AG08395 (cell line): ENCODE data around the gene NSRP1.
"Not testable (repeated sequence)": the region's sequence is repeated elsewhere in the genome, so short reads cannot be mapped to it uniquely, and the experiment has no call there.

Source experiments
- DNase-seq: peaks from one replicate; pipeline ENCODE4 v3.0.0; 2012; ENCODE audit warnings: mixed read lengths, low spot score

Gene NSRP1, protein sequence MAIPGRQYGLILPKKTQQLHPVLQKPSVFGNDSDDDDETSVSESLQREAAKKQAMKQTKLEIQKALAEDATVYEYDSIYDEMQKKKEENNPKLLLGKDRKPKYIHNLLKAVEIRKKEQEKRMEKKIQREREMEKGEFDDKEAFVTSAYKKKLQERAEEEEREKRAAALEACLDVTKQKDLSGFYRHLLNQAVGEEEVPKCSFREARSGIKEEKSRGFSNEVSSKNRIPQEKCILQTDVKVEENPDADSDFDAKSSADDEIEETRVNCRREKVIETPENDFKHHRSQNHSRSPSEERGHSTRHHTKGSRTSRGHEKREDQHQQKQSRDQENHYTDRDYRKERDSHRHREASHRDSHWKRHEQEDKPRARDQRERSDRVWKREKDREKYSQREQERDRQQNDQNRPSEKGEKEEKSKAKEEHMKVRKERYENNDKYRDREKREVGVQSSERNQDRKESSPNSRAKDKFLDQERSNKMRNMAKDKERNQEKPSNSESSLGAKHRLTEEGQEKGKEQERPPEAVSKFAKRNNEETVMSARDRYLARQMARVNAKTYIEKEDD

GRCh38 chr17:30116661-30117551 lies at the start of gene NSRP1:
TSS of gene NSRP1 (plus strand) at chr17:30116816. CDS start at chr17:30116844, 28 bp downstream.
- DNase-seq: peak; percentile 95

GRCh38 chr17:30068465-30068864 lies 48.2 kb upstream of the NSRP1 start:
- no peak for DNase-seq

GRCh38 chr17:30074254-30074653 lies 42.4 kb upstream of the NSRP1 start:
- no peak for DNase-seq

GRCh38 chr17:30074730-30075129 lies 41.9 kb upstream of the NSRP1 start:
- DNase-seq: no peak

DNA sequence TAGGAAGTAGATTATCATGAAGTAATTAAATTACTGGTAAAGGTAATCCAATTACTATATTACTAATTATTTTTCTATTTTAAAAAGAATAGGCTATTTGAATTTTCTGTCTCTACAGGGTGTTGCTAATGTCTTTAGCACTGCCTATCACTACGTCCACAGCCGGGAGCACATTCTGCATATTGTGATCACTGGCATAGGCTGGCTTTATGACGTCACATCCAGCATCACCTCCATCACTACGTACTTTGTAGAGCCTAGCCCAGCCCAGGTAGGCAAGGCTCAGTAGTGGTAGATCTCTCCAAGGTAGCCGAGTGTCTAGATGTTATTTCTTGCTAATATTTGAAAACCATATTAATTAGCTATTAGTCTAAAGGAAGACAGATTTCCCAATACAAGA lies 33.8 kb upstream of the NSRP1 start:
- DNase-seq: no peak

DNA sequence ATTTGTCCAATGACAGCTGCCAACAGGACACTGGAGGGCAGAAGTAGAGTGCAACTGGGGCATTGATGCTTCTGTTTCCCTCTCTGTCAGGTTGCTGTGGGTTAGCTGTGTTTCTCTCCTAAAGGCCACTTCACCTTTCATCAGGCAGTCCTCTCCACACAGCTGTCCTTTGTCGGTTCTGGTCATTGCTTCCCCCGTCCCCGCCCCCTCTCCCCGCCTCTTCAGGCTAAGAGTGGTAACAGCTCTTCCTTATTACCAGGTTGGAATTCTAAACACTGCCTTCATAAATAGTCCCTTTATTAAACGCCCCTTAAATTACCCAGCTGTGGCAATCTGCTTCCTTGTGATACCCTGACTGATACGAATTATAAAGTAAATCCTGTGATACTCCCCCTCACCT lies 31.8 kb upstream of the NSRP1 start:
- DNase-seq: no peak

DNA sequence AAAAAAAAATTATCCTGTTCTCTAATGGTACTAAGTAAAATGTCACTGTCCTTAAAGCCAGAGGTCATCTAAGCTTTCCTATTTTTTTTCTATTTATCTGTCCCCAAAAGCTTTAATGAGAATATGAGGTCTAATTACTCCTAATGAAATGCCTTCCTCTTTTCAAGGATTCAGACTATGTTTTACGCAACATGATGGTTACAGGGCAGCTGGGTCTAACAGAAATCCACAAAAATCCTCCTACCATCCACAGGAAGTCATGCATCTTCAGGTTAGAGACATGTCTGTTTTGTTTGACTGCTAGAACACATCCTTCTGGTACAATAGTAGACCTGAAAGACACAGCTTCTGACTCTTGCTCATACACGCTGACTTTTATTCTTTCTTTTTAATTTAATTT lies 29.7 kb upstream of the NSRP1 start:
- DNase-seq: no peak

DNA sequence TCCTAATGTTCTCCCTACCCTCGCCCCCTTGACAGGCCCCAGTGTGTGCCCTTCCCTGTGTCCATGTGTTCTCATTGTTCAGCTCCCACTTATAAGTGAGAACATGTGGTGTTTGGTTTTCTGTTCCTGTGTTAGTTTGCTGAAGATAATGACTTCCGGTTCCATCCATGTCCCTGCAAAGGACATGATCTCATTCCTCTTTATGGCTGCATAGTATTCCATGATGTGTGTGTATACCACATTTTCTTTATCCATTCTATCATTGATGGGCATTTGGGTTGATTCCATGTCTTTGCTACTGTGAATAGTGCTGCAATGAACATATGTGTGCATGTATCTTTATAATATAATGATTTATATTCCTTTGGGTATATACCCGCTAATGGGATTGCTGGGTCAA lies 29.2 kb upstream of the NSRP1 start:
- DNase-seq: not testable (repeated sequence)

GRCh38 chr17:30091121-30091670 lies 25.4 kb upstream of the NSRP1 start:
- DNase-seq: no peak

DNA sequence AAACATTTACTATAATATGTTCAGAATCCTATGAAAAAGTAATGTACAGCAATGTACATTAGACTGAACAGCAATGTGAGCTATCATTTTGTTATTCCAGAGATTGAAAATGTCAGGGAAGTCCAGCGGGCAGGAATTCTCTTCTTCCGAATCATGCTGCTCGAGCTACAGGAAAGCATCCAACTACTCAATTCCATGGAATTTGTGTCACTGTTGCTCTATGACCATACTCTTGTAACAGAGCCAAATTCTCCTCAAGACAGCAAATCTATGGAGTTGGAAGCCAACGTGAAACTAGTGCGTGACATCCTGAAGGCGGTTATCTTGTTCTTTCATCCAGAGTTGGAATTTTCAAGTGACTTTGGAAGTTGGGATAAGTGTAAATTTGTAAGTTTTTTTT lies 24.8 kb upstream of the NSRP1 start:
- DNase-seq: peak; percentile 73

GRCh38 chr17:30092886-30093285 lies 23.7 kb upstream of the NSRP1 start:
- no peak for DNase-seq

DNA sequence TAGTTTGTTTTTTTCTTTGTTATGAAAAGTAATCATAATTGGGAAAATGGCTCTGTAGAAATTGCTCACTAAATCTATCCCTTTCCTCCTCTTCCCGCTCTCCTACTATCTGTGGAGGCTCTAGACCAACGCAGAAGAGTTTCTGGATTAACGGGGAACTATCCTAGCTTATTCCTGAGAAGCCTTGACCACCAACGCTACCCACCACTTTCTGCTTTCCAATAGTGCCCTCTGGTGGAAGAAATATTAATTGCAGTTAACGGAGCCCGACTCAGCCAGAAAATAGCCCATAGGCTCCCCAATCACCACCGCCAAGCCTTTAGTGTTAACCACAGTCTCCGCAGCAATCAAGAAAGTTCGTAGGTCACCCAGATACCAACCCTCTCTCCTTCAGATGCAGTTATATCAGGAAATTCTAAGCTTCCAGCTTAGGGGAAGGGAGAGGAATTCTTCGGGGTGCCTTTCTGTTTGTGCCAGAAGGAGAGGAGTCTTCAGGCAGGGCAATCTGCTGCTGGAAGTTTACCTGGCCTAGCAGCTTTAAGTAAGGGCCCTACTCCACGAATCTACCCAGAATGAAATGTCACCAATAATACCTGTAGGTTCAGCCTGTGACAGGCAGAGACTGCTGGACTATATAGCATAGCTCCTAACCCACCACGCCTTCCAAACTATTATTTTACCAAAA lies 23.0 kb upstream of the NSRP1 start:
- DNase-seq: peak; percentile 83

DNA sequence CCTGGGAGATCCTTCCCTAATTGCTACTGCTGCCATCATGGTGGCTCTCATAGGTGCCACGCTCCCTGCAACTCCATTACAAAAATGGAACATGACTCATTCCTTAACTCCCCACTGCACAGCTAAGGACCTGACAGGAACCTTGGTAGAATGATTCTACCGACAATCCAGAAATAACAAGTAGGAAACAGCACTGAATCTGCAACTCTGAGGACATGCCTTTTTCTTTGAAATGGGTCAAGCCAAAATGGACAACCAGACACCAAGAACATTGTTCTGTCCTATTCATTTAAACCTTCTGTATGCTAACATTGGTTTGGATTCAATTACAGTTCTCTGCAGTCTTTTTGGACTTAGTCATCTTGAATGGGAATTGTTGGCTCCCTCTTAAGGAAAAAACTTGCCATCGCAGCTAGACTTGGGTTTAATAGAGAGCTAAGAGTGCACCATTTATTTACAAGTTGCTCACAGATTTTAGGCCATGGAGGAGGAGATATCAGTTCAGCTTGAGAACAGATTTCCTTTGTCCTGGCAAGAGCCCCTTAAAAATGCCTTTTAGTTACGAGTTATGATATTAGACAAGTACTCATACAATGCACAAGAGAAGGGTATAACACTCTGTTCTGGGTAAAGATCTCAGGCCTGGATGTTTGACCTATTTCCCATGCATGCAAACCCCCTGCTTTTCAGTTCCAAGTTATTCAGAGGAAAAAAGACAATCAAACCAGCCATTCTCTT lies 20.9 kb upstream of the NSRP1 start:
- peak; percentile 75 for DNase-seq

DNA sequence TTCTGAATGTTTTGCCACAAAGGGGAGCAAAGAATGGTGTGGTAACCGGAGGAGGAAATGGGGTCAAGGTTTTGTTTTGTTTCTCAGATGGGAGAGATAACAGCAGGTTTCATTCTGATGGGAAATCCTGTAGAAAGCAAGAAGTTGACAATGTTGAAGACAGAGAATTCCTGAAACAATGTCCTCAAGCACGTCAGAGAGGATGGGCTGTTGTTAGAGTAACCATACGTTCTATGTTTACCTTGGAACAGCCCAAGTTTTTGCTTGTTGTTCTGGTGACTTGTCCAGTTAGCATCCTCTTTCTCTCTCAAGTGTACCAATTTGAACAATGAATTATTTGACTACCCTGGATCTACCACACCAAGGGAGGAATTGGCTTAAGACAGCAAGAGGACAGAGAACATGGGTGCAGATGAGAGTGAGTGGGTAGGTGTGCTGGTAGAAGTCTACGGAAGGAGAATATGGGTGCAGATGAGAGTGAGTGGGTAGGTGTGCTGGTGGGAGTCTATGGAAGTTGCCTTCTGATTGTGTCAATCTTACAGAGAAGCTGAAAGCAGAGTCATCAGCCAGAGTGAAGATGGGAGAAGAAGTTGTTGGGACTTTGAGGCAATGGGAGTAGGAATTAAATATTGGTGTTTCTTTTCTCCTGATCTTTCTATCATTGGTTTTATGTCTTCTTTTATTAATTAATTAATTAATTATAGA lies 14.8 kb upstream of the NSRP1 start:
- DNase-seq: no peak

DNA sequence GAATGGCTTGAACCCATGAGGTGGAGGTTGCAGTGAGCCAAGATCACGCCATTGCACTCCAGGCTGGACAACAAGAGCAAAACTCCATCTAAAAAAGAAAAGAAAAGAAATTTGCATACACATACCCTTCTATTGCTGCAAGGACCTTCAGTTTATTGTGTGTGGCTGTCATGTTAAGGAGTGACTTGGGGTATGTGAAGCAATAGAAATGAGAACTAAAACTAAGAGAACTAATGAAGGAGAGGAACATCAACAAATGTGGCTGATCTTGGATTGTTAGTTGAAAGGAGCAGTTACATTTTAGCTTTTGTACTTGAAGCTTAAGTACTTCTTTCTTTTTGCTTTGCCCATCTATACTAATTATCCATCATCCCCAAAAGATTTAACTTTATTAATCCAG lies 12.7 kb upstream of the NSRP1 start:
- no peak for DNase-seq

DNA sequence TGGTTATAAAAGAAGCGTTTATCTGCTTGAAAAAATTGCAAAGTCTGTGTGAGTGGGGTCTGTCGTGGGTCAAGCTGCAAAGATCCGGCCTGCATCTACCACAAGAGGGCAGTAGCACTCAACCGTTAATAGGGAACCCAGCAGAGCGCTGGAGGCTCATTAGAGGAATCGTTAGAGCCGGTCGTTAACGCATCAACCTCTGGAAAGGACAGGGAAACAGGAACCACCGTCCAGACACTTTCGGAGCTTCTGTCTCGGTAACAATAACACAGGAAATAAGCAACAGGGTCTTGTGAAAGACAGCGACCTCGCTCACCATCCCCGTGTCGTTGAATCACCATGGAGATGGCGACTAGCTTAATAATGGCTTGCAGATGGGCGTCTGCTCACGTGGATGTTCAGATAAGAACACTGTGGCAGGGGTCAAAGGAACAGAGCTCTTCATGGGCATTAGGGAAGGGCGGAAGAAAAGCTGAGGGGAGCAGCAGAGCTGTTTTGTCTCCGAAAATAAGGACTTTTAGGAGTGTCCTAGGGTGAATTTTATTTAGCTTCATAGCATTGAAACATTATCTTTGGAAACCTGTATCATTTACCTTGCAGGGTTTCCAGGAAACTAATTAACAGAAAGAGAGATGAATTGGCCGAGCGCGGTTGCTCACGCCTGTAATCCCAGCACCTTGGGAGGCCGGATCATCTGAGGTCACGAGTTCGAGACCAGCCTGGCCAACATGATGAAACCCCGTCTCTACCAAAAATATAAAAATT lies 11.9 kb upstream of the NSRP1 start:
- peak; percentile 81 for DNase-seq

DNA sequence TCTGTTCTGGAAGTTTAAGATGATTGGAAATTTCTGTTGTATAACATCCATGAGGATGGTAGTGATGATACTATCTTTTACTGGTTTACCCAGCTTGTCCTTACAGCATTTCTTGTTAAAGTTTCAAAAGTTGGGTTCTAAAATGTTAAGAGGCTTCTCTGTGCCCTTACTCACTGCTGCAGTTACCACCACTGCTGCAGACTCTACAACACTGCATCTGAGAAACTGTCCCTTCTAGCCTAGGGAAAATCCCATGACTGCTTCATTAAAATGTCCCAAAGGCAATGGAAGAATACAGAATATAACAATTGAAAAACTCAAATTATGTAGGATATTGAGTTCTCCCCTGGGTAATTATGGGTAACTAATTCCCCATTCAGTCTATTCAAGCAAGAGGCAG lies 3.8 kb upstream of the NSRP1 start:
- no peak for DNase-seq

GRCh38 chr17:30113213-30113612 lies 3.4 kb upstream of the NSRP1 start:
- DNase-seq: no peak

GRCh38 chr17:30116345-30116660 lies 313 bp upstream of the NSRP1 start:
- no peak for DNase-seq

- DNase-seq: no peak
Measured at GRCh38 chr17:30117675-30118081, 1.1 kb downstream of the NSRP1 start.
